Endothelial cell of umbilical vein (primary cell): ENCODE results near the gene ROMO1.

ENCODE experiments used
- CTCF ChIP-seq, 2 donors: IDR thresholded peaks; 1 replicate in 1 of 2; 2 replicates in 1 of 2; pipeline ENCODE4 v1.5.1; 2011; ENCODE audit warnings: low read length in 2 of 2, mild to moderate bottlenecking in 2 of 2, moderate library complexity in 2 of 2, control low read depth in 1 of 2, inconsistent platforms in 1 of 2, low read depth in 1 of 2; ENCODE audit not compliant: insufficient read depth in 1 of 2; ENCODE audit errors: extremely low read depth in 1 of 2
- EZH2 ChIP-seq: IDR thresholded peaks from 2 replicates; pipeline ENCODE4 v1.6.1; 2012; ENCODE audit warnings: borderline replicate concordance, low read depth, mild to moderate bottlenecking, moderate library complexity, low read length, inconsistent platforms; ENCODE audit not compliant: severe bottlenecking
- FOS ChIP-seq: IDR thresholded peaks from 2 replicates; pipeline ENCODE4 v1.6.1; 2011; ENCODE audit warnings: mild to moderate bottlenecking, low read length, moderate library complexity, borderline replicate concordance; ENCODE audit not compliant: insufficient read depth
- GATA2 ChIP-seq: IDR thresholded peaks from 2 replicates; pipeline ENCODE4 v1.7.0; 2011; ENCODE audit warnings: low read depth, mild to moderate bottlenecking, moderate library complexity, mixed read lengths, low read length; ENCODE audit not compliant: insufficient read length, insufficient read depth
- JUN ChIP-seq: IDR thresholded peaks from 2 replicates; pipeline ENCODE4 v1.6.1; 2011; ENCODE audit warnings: borderline replicate concordance, low read depth; ENCODE audit not compliant: insufficient read length, insufficient read depth
- MAX ChIP-seq: IDR thresholded peaks from 2 replicates; pipeline ENCODE4 v1.6.1; 2011; ENCODE audit not compliant: insufficient read depth, insufficient read length
- MYC ChIP-seq: IDR thresholded peaks from one replicate; pipeline ENCODE4 v1.6.1; 2011; ENCODE audit warnings: mild to moderate bottlenecking, low read depth, low read length
- POLR2A ChIP-seq: IDR thresholded peaks from 2 replicates; pipeline ENCODE4 v1.6.1; 2012; ENCODE audit warnings: low read depth, mild to moderate bottlenecking, control low read depth, low read length
- POLR2AphosphoS5 ChIP-seq: IDR thresholded peaks from 2 replicates; pipeline ENCODE4 v1.6.1; 2012; ENCODE audit warnings: low read depth, mild to moderate bottlenecking, control low read depth, low read length, moderate library complexity; ENCODE audit not compliant: insufficient read depth

- TF ChIP-seq CTCF (IDR thresholded peaks at IDR 0.05; ENCODE audit: extremely low read depth in 1 of 2, insufficient read depth in 1 of 2, low read depth in 1 of 2, low read length in 2 of 2) (no peak), MAX (no peak), EZH2 (no peak), POLR2A (no peak), POLR2AphosphoS5 (no peak), JUN (no peak), MYC (no peak), FOS (no peak), GATA2 (no peak)
These were observed 45.8 kb upstream of the ROMO1 start for GRCh38 chr20:35653430-35653734.
